SU-DHL-6 (cell line): Measurements from ENCODE around the gene CLTA.

Source experiments
- CTCF ChIP-seq: fragments of 200-600 bp; sonication (generic); IDR thresholded peaks from one replicate; pipeline ENCODE4 v1.5.1; 2017; ENCODE audit warnings: antibody characterized with exemption, mild to moderate bottlenecking, low read length, moderate library complexity; ENCODE audit not compliant: insufficient read depth, poor library complexity, severe bottlenecking
- EZH2phosphoT487 ChIP-seq: fragments of 200-600 bp; sonication (generic), shearing (Covaris generic); conservative IDR thresholded peaks from 2 replicates; pipeline ENCODE4 v1.6.1; 2018; ENCODE audit warnings: mild to moderate bottlenecking, antibody characterized with exemption, low read length, moderate library complexity, mixed read lengths

DNA sequence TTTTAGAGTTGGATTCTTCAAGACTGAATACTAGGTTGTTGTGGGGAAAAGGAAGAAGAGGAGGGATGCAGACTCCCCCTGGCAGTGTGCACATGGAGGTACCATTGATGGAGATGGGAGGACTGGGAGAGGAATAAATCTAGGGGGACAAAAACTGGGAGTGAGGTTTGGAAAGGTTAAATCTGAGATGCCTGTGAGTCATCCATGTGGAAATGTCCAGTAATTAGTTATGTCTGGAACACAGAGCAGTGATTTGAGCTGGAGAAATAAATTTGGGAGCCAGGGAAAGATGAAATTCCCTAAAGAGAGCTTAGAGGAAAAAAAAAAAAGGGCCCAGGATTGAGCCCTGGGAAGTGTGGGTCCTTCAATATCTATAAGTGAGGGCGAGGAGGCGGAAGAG, 29.5 kb upstream of the CLTA start:
- TF ChIP-seq CTCF (no peak), EZH2phosphoT487 (no peak)
